Kidney tubule cell (primary cell): ENCODE measurements around the gene FBP1.
"Not testable (repeated sequence)": the region's sequence is repeated elsewhere in the genome, so short reads cannot be mapped to it uniquely, and the experiment has no call there.

Experiments
- DNase-seq: peaks from one replicate; pipeline ENCODE4 v3.0.0-alpha.2; 2018; ENCODE audit warnings: low spot score

Gene FBP1

GRCh38 chr9:94613003-94613402 is 26.3 kb downstream of the FBP1 start:
- no peak for DNase-seq

GRCh38 chr9:94612071-94612470 is 27.2 kb downstream of the FBP1 start:
- no peak for DNase-seq

- peak; percentile 13 for DNase-seq
Observed at GRCh38 chr9:94611638-94612068, 27.7 kb downstream of the FBP1 start.

- no peak for DNase-seq
Observed at GRCh38 chr9:94610181-94610606, 29.1 kb downstream of the FBP1 start.

- DNase-seq: no peak
Observed at GRCh38 chr9:94607423-94607691, 32.0 kb downstream of the FBP1 start.

GRCh38 chr9:94606646-94607422 is 32.5 kb downstream of the FBP1 start:
- DNase-seq: no peak

- DNase-seq: peak; percentile 74
Observed at GRCh38 chr9:94603259-94604160, 35.8 kb downstream of the FBP1 start.

GRCh38 chr9:94602666-94603065 is 36.7 kb downstream of the FBP1 start:
- no peak for DNase-seq

- no peak for DNase-seq
Observed at GRCh38 chr9:94600715-94601114, 38.6 kb downstream of the FBP1 start.

GRCh38 chr9:94600258-94600657 is 39.1 kb downstream of the FBP1 start:
- no peak for DNase-seq

- no peak for DNase-seq
Observed at GRCh38 chr9:94599102-94599501, 40.2 kb downstream of the FBP1 start.

GRCh38 chr9:94593459-94594345 is 45.6 kb downstream of the FBP1 start, which contains the start of gene FBP2:
TSS of gene FBP2 (minus strand) at chr9:94593824. CDS start at chr9:94593726, 98 bp downstream.
- no peak for DNase-seq

- DNase-seq: not testable (repeated sequence)
Observed at GRCh38 chr9:94592683-94593082, 46.6 kb downstream of the FBP1 start.

GRCh38 chr9:94591876-94592275 is 47.4 kb downstream of the FBP1 start:
- no peak for DNase-seq

GRCh38 chr9:94591046-94591545 is 48.2 kb downstream of the FBP1 start:
- not testable (repeated sequence) for DNase-seq

GRCh38 chr9:94588681-94589080 is 50.6 kb downstream of the FBP1 start:
- DNase-seq: no peak

- DNase-seq: peak; percentile 68
Observed at GRCh38 chr9:94586814-94587213, 52.5 kb downstream of the FBP1 start.

GRCh38 chr9:94586316-94586715 is 53.0 kb downstream of the FBP1 start:
- DNase-seq: peak; percentile 18

GRCh38 chr9:94584555-94584954 is 54.8 kb downstream of the FBP1 start:
- no peak for DNase-seq

- DNase-seq: no peak
Observed at GRCh38 chr9:94581728-94582127, 57.6 kb downstream of the FBP1 start.

GRCh38 chr9:94577571-94577970 is 61.7 kb downstream of the FBP1 start:
- DNase-seq: no peak

GRCh38 chr9:94577036-94577435 is 62.3 kb downstream of the FBP1 start:
- no peak for DNase-seq
